Brain microvascular endothelial cell (primary cell): ENCODE results near the gene CHST12.
"Not testable (repeated sequence)": the region's sequence is repeated elsewhere in the genome, so short reads cannot be mapped to it uniquely, and the experiment has no call there.

ENCODE experiments used
- DNase-seq: peaks from one replicate; pipeline ENCODE4 v3.0.0-alpha.2; 2020
- H3K27ac ChIP-seq: fragments of 250-450 bp; sonication (Bioruptor Pico); 2 replicates; pipeline ENCODE4 v1.5.1; 2020; ENCODE audit warnings: mild to moderate bottlenecking, moderate library complexity
- H3K27me3 ChIP-seq: fragments of 250-450 bp; sonication (Bioruptor Pico); replicated peaks from 2 replicates; pipeline ENCODE4 v1.5.1; 2020; ENCODE audit warnings: mild to moderate bottlenecking
- H3K36me3 ChIP-seq: fragments of 250-450 bp; sonication (Bioruptor Pico); replicated peaks from 2 replicates; pipeline ENCODE4 v1.5.1; 2020; ENCODE audit warnings: mild to moderate bottlenecking
- H3K4me3 ChIP-seq: 2 replicates; pipeline ENCODE4 v1.5.1; 2011; ENCODE audit warnings: low read depth, mild to moderate bottlenecking, control low read depth, low read length, moderate library complexity
- in situ Hi-C: cut with HindIII; loops from 2 replicates; pipeline ENCODE4 v1.10.0; 2017; ENCODE audit warnings: low sequenced_read_pairs, low pct_ligation_motif_present
- TF ChIP-seq, protein P1 (sequence below): IDR thresholded peaks from 2 replicates; pipeline ENCODE4 v1.5.1; 2011; ENCODE audit warnings: low read depth, mild to moderate bottlenecking, moderate library complexity, low read length, control low read depth, inconsistent platforms; ENCODE audit errors: missing control alignments

CHST12 gene

DNA sequence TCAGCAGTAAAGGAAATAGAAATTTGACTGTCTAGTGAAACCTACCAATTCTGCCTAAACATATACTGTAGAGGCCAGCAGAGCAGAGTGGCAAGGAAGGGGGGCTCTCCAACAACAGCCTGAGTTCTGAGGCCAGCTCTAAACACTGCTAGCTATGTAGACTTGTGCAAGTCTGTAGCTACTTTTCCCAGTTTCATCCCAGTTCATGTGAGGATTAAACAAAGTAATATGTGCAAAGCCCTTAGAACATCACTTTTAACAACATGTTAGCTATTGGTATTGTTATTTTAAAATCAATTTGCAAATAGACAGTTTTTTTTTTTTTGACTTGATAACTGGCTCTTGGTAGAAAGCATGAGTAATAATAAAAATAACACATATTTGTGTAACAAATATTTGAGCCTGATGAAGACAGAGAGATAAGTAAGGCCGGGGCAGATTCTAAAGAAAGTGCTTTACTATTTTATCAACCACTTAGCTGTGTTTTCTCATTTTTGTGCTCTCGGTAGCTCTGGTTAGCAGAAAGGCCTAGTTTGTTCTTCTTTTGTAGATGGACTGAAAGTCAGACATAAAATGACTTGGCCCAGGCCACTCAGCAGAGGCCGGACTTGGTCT is 9.3 kb downstream of the CHST12 start:
- no peaks in the 10 kb centered on the region for H3K36me3 ChIP-seq
- H3K27me3 ChIP-seq = no peaks in the 10 kb centered on the region
- no peak overlapping the region for H3K4me3 ChIP-seq
- in situ Hi-C loops = no loop called here
- peak overlapping the region; percentile 36 for H3K27ac ChIP-seq
- TF ChIP-seq, protein P1, sequence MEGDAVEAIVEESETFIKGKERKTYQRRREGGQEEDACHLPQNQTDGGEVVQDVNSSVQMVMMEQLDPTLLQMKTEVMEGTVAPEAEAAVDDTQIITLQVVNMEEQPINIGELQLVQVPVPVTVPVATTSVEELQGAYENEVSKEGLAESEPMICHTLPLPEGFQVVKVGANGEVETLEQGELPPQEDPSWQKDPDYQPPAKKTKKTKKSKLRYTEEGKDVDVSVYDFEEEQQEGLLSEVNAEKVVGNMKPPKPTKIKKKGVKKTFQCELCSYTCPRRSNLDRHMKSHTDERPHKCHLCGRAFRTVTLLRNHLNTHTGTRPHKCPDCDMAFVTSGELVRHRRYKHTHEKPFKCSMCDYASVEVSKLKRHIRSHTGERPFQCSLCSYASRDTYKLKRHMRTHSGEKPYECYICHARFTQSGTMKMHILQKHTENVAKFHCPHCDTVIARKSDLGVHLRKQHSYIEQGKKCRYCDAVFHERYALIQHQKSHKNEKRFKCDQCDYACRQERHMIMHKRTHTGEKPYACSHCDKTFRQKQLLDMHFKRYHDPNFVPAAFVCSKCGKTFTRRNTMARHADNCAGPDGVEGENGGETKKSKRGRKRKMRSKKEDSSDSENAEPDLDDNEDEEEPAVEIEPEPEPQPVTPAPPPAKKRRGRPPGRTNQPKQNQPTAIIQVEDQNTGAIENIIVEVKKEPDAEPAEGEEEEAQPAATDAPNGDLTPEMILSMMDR = no peak
- DNase-seq = peak; percentile 14

DNA sequence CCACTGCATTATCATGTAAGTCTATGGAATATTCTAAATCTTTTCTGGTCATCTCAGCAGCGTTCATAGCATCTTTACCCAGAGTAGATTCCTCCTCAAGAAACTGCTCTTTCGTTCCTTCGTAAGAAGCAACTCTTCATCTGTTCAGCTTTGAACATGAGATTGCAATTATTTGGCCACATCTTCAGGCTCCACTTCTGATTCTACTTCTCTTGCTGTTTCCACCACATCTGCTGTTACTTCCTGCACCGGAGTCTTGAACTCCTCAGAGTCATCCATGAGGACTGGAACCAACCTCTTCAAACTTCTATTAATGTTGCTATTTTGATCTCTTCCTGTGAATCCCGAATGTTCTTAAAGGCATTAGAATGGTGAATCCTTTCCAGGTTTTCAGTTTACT is 12.7 kb downstream of the CHST12 start:
- H3K27ac ChIP-seq = no peak overlapping the region
- in situ Hi-C loops = no loop called here
- no peaks in the 10 kb centered on the region for H3K36me3 ChIP-seq
- TF ChIP-seq, protein P1 = no peak
- no peaks in the 10 kb centered on the region for H3K27me3 ChIP-seq
- DNase-seq = no peak
- H3K4me3 ChIP-seq = no peak overlapping the region

DNA sequence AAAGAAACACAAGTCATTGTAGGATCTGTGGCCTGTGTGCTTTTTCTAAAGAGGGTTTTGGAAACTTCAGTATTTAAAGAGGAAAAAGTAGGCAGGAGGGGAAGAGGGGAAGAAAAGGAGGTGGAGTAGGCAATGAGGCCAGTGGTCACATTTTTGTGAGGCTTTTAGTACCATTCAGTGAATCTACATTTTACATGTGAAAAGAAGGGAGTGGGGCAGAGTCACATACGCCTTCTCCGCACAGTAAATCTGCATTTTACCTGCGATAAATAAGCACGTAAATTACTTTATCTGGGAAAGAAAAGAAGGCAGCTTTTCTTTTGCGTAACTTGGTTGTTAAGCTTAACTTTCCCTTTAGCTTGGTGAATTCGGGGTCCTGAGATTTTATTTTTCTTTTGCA is 13.2 kb downstream of the CHST12 start:
- no peak for DNase-seq

DNA sequence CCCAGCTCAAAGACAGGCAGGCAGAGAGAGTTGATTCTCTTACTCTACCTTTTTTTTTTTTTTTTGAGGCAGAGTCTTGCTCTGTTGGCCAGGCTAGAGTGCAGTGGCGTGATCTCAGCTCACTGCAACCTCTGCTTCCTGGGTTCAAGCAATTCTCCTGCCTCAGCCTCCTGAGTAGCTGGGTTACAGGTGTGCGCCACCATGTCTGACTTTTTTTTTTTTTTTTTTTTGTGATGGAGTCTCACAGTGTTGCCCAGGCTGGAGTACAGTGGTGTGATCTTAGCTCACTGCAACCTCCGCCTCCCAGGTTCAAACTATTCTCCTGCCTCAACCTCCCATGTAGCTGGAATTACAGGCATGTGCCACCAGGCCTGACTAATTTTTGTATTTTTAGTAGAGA is 13.8 kb downstream of the CHST12 start:
- H3K27me3 ChIP-seq, H3K27ac ChIP-seq, H3K36me3 ChIP-seq, DNase-seq, H3K4me3 ChIP-seq, in situ Hi-C loops: not testable (repeated sequence)

More for the DNA sequence above, 13.2 kb downstream of the CHST12 start:
- Histone ChIP-seq H3K27me3 (no peaks in the 10 kb centered on the region), H3K27ac (no peak overlapping the region), H3K4me3 (no peak overlapping the region), H3K36me3 (no peaks in the 10 kb centered on the region)
- TF ChIP-seq, protein P1 = no peak
- in situ Hi-C loops = no loop called here

DNA sequence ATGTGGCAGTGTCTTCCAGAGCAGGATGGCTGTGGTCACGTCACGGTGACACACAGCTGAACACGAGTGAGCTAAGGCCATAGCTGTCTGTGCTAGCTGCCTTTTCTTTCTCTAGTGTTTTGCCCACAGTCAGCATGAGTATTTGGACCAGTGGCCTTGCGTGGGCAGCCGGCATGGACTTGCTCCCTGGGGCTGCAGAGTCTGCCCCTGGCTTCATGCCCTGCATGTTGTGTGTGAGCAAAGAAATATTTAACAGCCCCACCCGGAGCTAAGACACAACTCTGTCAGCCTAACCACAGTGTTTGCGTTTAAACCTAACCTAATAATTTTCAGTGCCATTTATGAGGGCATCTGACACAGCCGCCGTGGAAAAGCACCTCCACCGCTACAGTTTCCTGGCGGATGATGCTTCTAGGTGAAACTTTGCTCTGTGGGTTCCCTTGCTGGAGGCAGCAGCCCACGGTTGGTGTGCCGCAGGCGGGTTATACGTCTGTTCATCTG is 14.6 kb downstream of the CHST12 start:
- Histone ChIP-seq H3K27me3 (no peaks in the 10 kb centered on the region), H3K27ac (no peak overlapping the region), H3K36me3 (no peaks in the 10 kb centered on the region), H3K4me3 (no peak overlapping the region)
- TF ChIP-seq, protein P1 = no peak
- DNase-seq = peak; percentile 6
- in situ Hi-C loops = no loop called here

DNA sequence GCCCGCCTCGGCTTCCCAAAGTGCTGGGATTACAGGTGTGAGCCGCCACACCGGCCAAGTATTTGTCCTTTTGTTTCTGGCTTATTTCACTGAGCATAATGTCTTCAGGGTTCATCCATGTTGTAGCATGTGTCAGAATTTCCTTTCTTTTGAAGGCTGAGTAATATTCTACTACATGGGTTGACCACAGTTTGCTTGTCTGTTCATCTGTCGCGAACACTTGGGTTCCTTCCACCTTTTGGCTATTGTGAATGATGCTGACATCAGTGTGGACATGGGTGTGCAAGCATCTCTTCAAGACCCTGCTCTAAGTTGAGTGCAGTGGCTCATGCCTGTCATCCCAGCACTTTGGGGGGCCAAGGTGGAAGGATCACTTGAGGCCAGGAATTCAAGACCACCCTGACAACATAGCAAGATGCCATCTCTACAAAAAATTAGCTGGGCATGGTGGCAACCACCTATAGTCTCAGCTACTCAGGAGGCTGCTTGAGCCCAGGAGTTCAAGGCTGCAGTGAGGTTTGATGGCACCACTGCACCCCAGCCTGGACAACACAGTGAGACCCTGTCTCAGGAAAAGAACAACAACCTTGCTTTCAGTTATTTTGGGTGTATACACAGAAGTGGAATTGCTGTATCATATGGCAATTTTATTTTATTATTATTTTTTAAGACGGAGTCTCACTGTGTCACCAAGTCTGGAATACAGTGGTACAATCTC is 17.0 kb downstream of the CHST12 start:
- DNase-seq = no peak
- no peaks in the 10 kb centered on the region for H3K27me3 ChIP-seq
- no peak overlapping the region for H3K27ac ChIP-seq
- in situ Hi-C loops = no loop called here
- H3K4me3 ChIP-seq = no peak overlapping the region
- TF ChIP-seq, protein P1 = no peak
- H3K36me3 ChIP-seq = no peaks in the 10 kb centered on the region
